Cerebellar cortex (tissue), 1 donor: ENCODE data around the gene MARCKS.

Experiments
- DNase-seq: peaks from one replicate; pipeline ENCODE4 v3.0.0-alpha.2; 2015; ENCODE audit warnings: low spot score

The MARCKS gene

GRCh38 chr6:113853252-113853651, 3.9 kb upstream of the MARCKS start:
- no peak for DNase-seq

- DNase-seq, result peak; percentile 86
Observed at GRCh38 chr6:113854531-113855499, 2.3 kb upstream of the MARCKS start.

DNA sequence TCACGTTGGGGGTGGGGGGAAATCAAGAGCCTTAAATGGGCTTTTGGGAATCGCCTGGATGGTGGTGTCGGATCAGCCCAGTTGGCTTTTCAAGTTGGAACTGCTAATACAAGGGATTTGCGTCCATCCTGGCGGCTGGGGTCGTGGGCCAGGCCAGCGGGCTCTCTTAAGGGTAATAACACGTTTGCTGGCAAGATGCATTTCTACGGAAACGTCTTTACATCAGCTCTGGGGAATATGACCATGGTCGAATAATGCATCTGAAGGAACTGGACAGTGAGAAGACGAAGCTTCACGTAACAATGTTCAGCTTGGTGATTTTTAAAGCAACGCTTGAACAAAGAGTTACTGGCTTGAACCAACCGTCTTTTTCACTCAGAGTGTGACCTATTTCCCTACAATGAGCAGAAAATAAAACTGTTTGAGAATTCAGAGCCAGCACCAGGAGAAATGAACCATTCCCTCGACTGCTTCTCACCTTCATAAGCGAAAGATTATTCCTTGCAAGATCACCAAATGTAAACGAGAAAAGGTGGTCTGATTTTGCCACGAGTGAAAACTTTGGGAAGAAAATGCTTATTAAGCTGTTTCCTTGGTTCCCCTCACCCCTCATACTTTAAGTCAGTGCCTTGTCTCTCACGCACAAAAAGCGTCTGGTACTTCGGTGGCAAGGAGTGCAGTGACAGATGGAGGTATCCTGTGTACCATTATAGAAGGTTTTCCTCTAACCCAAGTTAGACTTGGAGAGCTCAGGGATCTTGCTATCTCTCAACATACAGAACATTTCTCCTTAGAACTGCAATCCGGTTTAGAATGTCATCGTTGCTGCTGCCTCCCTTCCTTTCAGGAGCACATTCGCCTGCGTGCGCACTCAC, 1.4 kb upstream of the MARCKS start:
- peak; percentile 77 for DNase-seq

GRCh38 chr6:113856375-113856624, 845 bp upstream of the MARCKS start:
- DNase-seq, result no peak

GRCh38 chr6:113857556-113858479, 673 bp downstream of the MARCKS start:
- DNase-seq, result peak; percentile 52

GRCh38 chr6:113858480-113859348, 1.6 kb downstream of the MARCKS start:
- peak; percentile 84 for DNase-seq

- no peak for DNase-seq
Observed at GRCh38 chr6:113859349-113860180, 2.4 kb downstream of the MARCKS start.

DNA sequence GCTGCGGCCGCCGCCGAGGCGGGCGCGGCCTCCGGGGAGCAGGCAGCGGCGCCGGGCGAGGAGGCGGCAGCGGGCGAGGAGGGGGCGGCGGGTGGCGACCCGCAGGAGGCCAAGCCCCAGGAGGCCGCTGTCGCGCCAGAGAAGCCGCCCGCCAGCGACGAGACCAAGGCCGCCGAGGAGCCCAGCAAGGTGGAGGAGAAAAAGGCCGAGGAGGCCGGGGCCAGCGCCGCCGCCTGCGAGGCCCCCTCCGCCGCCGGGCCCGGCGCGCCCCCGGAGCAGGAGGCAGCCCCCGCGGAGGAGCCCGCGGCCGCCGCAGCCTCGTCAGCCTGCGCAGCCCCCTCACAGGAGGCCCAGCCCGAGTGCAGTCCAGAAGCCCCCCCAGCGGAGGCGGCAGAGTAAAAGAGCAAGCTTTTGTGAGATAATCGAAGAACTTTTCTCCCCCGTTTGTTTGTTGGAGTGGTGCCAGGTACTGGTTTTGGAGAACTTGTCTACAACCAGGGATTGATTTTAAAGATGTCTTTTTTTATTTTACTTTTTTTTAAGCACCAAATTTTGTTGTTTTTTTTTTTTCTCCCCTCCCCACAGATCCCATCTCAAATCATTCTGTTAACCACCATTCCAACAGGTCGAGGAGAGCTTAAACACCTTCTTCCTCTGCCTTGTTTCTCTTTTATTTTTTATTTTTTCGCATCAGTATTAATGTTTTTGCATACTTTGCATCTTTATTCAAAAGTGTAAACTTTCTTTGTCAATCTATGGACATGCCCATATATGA, 3.2 kb downstream of the MARCKS start:
- DNase-seq, result no peak

GRCh38 chr6:113862112-113862511, 5.0 kb downstream of the MARCKS start:
- peak; percentile 41 for DNase-seq

GRCh38 chr6:113870917-113871316, 13.8 kb downstream of the MARCKS start:
- no peak for DNase-seq

- DNase-seq, result no peak
Observed at GRCh38 chr6:113871975-113872374, 14.8 kb downstream of the MARCKS start.

DNA sequence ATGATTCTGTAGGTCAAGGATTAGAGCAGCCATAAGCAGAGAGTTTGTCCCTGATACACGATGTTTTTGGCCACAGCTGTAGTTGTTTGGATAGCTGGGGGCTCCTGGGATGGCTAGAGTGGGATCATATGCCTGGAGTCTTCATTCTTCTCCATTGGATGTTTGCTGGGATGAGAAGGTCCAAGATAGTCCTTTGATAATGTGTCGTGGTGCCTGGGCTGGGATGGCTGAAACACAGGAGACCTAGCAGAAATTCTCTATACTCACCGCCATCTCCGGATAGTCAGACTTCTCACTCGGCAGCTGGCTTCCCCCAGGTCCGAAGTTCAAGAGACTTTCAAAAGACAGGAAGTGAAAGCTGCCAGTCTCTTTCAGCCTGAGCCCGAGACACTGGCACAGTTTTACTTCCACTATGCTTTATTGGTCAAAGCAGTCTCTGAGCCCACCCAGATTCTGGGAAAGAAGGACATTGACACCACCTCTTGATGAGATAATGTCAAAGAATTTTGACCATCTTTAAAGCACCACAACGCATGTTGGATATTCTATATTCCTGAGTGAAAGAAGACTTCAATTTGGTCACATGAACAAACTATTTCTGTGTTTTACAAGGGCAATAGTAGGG, 16.0 kb downstream of the MARCKS start:
- no peak for DNase-seq

DNA sequence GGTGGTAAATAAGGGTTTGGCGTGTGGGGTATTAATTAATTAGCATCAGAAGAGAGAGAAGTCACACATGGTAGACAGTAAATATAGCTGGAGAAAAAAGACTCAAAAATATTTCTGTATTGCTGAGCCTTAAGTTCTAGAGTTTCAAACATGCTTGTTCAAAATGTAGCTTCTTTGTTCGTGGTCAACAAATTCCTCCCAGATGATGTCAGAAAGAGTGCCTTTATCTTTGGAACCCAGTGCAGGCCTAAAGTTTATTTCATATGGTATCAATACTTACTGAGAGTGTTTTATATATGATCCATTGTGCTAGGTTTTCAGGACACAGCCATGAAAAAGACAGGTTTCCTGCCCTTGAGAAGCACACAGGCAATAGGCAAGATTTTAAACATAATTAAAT, 18.3 kb downstream of the MARCKS start:
- no peak for DNase-seq

- no peak for DNase-seq
Observed at GRCh38 chr6:113876695-113877094, 19.6 kb downstream of the MARCKS start.

DNA sequence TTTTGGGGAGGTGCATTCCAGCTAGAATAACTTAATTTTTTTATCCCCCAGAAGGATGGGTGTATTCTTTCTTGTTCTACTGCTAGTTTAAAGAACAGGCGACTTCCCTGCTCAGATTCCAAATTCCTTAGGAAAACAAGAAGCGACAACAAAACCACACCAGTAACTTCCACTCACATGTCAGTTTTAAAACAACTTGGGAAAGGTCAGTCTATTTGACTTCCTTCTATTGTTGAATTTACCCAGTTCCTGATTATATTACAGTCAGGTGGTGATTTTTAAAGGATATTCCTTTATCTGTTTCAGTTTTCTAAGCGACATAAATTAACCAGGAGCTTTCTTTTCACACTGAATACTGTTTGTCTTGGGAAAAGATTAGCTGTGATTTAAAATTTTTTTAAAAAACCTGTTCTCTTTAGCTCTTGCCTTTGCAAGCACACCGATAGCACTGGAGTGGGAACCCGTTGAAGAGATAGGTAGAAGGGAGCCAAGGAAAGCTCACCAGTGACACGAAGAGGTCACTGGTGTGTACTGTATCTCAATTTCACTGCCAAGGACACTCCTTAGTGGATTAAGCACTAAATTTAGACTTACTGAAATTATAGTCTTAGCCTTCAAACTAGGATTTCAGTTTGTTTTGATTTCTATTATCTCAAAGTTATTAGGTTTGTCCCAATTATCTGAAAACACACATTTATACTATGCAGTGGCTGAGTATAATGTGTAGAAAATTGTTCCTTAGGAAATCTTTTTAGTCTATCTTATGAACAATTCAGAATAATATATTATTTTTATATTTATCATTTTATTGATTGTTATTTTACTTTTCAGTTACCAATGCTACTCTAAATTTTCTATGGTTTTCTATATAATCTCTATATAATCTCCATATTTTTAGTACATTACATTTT, 22.3 kb downstream of the MARCKS start:
- peak; percentile 92 for DNase-seq

DNA sequence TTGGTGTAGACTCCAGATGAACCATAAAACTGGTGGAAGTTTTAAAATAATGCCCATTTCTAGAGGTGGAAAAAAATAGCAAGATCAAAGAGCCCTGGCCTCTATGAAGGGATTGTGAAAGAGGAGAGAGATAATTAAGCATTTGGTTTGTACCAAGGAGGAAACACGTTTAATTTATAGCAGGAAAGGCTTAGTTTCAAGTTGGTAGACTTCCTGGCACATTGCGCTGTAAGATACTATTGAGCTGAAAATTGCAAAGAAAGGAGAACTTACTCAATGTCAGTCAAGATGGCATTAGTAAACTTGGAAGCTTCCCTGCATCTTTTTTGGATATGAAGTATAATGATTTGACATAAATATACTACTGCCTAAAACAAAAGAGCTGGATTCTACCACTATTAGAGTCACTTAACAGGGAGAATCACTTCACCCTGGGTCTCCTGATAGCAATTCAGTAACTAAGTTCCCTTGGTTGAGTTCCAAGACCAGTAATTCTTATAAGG, 24.4 kb downstream of the MARCKS start:
- no peak for DNase-seq

GRCh38 chr6:113882336-113883022, 25.3 kb downstream of the MARCKS start:
- DNase-seq, result no peak
